Activated naive CD8-positive, alpha-beta T cell treated with anti-CD3 and anti-CD28 coated beads, Interleukin-2, amount 50 U/mL, for 24 hours (primary cell): ENCODE data around the gene SLC35F3.
A peak's percentile ranks its signal among the peaks of the same experiment; 100 is the strongest.
"Not testable (repeated sequence)": the region's sequence is repeated elsewhere in the genome, so short reads cannot be mapped to it uniquely, and the experiment has no call there.

ENCODE experiments used
- ATAC-seq: fragments of 150-1000 bp; cut with Tn5 transposase; one replicate; pipeline ENCODE4 v1.10.0; 2021
- DNase-seq: peaks from one replicate; pipeline ENCODE4 v3.0.0; 2021
- H3K27ac Mint-ChIP-seq: one replicate; pipeline ENCODE4 v1.8.0; 2021; ENCODE audit warnings: mild to moderate bottlenecking, mixed read lengths
- H3K27me3 Mint-ChIP-seq: one replicate; pipeline ENCODE4 v1.8.0; 2021; ENCODE audit warnings: mixed read lengths
- H3K36me3 Mint-ChIP-seq: one replicate; pipeline ENCODE4 v1.8.0; 2021; ENCODE audit warnings: low read depth, mixed read lengths
- H3K4me1 Mint-ChIP-seq: one replicate; pipeline ENCODE4 v1.8.0; 2021; ENCODE audit warnings: mixed read lengths
- H3K4me3 Mint-ChIP-seq: one replicate; pipeline ENCODE4 v1.8.0; 2021; ENCODE audit warnings: mild to moderate bottlenecking, moderate library complexity, mixed read lengths
- H3K9me3 Mint-ChIP-seq: one replicate; pipeline ENCODE4 v1.8.0; 2021; ENCODE audit warnings: mixed read lengths

The SLC35F3 gene

DNA sequence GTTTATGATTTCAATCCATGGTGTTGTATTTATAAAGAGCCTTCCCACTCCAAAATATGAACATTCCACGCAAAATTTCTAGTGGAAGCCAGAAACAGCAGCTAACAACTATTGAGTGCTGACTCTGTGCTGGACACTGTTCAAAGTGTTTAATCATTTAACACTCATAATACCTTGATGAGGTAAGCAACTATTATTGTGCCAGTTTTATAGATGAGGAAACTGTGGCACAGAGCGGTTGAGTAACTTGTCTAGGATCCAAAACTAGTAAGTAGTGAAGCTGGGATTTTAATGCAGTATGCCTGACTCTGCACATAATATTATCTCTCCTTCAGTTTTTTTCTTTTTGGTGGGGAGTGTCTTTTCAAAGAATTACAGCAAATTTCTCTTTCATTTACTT is 228.3 kb downstream of the SLC35F3 start:
- H3K4me3 Mint-ChIP-seq: no peak overlapping the region
- peaks cover 2% of the 10 kb centered on the region for H3K27me3 Mint-ChIP-seq
- ATAC-seq: no peak
- H3K27ac Mint-ChIP-seq: no peak overlapping the region
- DNase-seq: no peak
- no peaks in the 10 kb centered on the region for H3K36me3 Mint-ChIP-seq
- no peaks in the 10 kb centered on the region for H3K4me1 Mint-ChIP-seq
- H3K9me3 Mint-ChIP-seq: no peaks in the 10 kb centered on the region

DNA sequence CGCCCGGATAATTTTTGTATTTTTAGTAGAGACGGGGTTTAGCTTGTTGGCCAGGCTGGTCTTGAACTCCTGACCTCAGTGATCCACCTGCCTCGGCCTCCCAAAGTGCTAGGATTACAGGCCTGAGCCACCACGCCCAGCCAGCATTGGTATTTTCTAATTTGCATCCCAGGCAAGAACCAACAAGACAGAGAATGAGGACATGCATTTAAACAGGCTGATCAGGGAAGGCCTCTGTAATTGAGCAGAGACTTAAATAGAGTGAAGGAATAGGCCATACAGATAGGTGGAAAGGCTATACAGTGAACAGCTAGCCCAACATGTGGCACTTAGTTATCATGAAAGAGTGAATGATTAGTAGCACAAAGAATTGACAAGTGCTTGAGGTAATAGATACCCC is 230.4 kb downstream of the SLC35F3 start:
- H3K36me3 Mint-ChIP-seq: no peaks in the 10 kb centered on the region
- no peaks in the 10 kb centered on the region for H3K9me3 Mint-ChIP-seq
- no peak overlapping the region for H3K27ac Mint-ChIP-seq
- peaks cover 2% of the 10 kb centered on the region for H3K27me3 Mint-ChIP-seq
- no peak overlapping the region for H3K4me3 Mint-ChIP-seq
- ATAC-seq (no peak), DNase-seq (no peak)
- no peaks in the 10 kb centered on the region for H3K4me1 Mint-ChIP-seq

DNA sequence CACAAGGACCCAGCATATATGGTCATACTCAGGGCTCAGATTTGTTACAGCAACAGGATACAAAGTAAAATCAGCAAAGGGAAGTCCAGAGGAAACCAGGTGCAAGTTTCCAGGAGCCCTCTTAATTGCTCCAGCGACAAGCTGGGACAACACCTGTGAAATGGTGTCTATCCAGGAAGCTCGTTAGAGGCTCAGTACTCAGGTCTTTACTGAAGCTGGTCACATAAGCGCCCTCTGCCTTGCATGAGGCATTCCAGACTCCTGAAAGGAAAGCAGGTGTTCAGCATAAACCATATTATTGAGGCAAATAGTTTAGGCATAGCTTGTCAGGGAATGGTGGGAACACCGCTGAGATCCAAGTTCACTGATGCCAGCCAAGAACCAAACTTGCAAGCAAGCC is 231.0 kb downstream of the SLC35F3 start:
- Mint-ChIP-seq H3K4me3 (no peak overlapping the region), H3K4me1 (no peaks in the 10 kb centered on the region), H3K27ac (no peak overlapping the region), H3K36me3 (no peaks in the 10 kb centered on the region), H3K9me3 (no peaks in the 10 kb centered on the region), H3K27me3 (peaks cover 2% of the 10 kb centered on the region)
- DNase-seq: no peak
- ATAC-seq: no peak

DNA sequence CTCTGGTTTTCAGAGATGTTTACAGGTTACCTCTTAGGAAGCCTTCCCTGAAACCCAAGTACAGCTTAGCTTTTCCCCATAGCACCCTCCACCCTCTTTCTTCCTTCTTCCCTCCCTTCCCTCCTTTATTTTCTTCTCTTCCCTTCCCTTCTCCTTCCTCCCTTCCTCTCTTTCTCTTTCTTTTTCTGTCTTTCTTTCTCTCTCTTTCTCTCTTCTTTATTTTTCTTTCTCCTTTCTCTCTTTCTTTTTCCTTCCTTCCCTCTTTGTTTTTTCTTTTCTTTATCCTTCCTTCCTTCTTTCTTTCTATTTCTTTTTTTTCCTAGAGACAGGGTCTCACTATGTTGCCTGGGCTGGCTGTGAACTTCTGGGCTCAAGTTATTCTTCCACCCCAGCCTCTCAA is 231.6 kb downstream of the SLC35F3 start:
- ATAC-seq (no peak), DNase-seq (no peak)
- H3K27me3 Mint-ChIP-seq: peaks cover 2% of the 10 kb centered on the region
- H3K36me3 Mint-ChIP-seq: no peaks in the 10 kb centered on the region
- no peak overlapping the region for H3K27ac Mint-ChIP-seq
- no peaks in the 10 kb centered on the region for H3K4me1 Mint-ChIP-seq
- H3K9me3 Mint-ChIP-seq: no peaks in the 10 kb centered on the region
- H3K4me3 Mint-ChIP-seq: no peak overlapping the region

DNA sequence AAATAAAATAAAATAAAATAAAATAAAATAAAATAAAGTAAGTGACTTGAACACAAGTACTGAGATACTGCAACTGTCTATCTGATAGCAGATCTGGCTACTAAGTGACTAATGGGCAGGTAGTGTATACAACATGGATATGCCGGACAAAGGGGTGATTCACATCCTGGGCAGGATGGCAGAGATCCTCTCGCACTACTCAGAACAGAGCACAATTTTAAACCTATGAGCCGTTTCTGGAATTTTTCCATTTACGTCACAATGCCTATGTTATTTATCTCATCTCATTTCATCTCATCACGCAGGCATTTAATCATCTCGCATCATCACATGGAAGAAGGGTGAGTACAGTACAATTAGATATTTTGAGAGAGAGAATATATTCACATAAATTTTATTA is 235.5 kb downstream of the SLC35F3 start:
- Mint-ChIP-seq H3K4me3 (no peak overlapping the region), H3K4me1 (no peaks in the 10 kb centered on the region), H3K27me3 (peaks cover 2% of the 10 kb centered on the region), H3K27ac (no peak overlapping the region), H3K9me3 (no peaks in the 10 kb centered on the region), H3K36me3 (no peaks in the 10 kb centered on the region)
- no peak for DNase-seq
- ATAC-seq: no peak

DNA sequence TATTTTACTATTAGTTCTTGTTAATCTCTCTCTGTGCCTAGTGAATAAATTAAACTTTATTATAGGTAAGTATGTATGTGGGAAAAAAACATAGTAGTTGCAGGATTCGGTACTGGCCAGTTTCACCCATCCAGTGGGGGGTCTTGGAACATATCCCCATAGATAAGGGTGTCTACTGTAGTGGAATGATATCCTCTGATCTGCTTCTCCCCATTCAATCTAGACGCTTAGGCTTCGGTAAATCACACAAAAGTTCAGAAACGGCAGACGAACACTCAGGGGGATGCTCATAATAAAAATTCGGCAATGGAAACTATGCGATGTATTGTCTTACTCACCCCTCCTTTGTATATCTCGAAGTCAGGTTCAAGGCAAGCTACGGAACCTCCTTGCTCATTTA is 235.9 kb downstream of the SLC35F3 start:
- peaks cover 2% of the 10 kb centered on the region for H3K27me3 Mint-ChIP-seq
- ATAC-seq (no peak), DNase-seq (no peak)
- H3K4me3 Mint-ChIP-seq: no peak overlapping the region
- no peak overlapping the region for H3K27ac Mint-ChIP-seq
- no peaks in the 10 kb centered on the region for H3K9me3 Mint-ChIP-seq
- H3K4me1 Mint-ChIP-seq: no peaks in the 10 kb centered on the region
- H3K36me3 Mint-ChIP-seq: no peaks in the 10 kb centered on the region

DNA sequence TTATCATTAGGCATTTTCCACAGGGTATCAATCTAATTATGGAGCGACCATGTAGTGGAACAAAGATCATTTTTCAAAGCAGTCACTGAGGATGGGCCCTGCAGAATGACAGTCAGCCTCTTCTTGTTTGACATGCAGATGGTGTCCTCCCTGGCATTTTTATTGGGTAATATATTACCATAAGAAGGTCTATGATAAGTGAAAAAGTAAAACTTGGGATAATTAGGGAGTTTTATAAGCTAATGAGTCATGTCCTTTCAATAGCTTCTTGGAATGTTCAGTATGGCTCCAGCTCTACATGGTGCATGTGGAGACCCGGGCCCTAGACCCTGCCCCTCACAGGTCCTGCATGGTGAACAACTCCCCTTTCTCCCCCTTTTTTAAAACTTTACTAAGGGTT is 236.5 kb downstream of the SLC35F3 start:
- no peak for ATAC-seq

DNA sequence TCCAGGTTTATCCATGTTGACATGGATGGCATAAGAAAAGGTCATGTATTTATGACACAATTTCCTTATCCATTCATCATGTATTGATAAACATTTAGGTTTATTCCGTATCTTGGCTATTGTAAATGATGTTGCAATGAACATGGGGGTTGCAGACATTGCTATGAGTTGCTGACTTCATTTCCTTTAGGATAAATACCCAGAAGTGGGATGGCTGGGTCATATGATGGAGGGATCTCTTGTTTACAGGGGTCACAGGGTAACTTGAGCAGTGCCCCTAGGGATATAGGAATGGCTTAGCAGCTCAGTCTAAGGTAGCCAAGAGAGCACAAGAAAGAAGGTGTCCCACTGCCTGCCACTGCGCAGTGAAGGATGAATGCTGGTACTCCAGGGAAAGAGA is 239.2 kb downstream of the SLC35F3 start:
- Mint-ChIP-seq H3K27ac (no peak overlapping the region), H3K9me3 (peaks cover 9% of the 10 kb centered on the region), H3K4me1 (peaks cover 2% of the 10 kb centered on the region), H3K36me3 (no peaks in the 10 kb centered on the region), H3K27me3 (peaks cover 18% of the 10 kb centered on the region), H3K4me3 (no peak overlapping the region)
- DNase-seq: no peak
- no peak for ATAC-seq

More for the DNA sequence above, 236.5 kb downstream of the SLC35F3 start:
- no peaks in the 10 kb centered on the region for H3K9me3 Mint-ChIP-seq
- H3K4me3 Mint-ChIP-seq: no peak overlapping the region
- DNase-seq: no peak
- H3K27me3 Mint-ChIP-seq: peaks cover 5% of the 10 kb centered on the region
- H3K4me1 Mint-ChIP-seq: no peaks in the 10 kb centered on the region
- no peak overlapping the region for H3K27ac Mint-ChIP-seq
- no peaks in the 10 kb centered on the region for H3K36me3 Mint-ChIP-seq

DNA sequence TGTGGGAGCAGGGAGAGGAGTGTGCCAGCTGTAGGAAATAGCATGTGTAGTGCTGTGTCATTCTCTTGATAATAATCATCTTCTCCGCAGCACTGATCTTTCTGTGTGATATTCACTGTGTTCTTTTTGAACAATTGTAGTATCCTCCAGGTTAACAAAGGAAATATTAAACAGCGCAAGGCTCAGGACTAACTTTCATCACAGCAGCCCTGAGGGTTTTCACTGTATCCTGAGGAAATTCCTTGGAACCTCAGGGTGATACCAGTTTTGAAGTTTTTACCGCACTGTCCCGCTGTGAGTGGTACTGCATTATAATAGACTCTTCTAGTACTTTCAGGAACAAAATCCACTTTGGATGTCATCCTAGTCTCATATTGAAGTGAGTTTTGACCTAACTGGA is 240.4 kb downstream of the SLC35F3 start:
- Mint-ChIP-seq H3K27me3 (peaks cover 22% of the 10 kb centered on the region), H3K36me3 (no peaks in the 10 kb centered on the region), H3K27ac (no peak overlapping the region), H3K4me3 (no peak overlapping the region), H3K4me1 (peaks cover 4% of the 10 kb centered on the region), H3K9me3 (peaks cover 9% of the 10 kb centered on the region)
- no peak for ATAC-seq
- DNase-seq: no peak

DNA sequence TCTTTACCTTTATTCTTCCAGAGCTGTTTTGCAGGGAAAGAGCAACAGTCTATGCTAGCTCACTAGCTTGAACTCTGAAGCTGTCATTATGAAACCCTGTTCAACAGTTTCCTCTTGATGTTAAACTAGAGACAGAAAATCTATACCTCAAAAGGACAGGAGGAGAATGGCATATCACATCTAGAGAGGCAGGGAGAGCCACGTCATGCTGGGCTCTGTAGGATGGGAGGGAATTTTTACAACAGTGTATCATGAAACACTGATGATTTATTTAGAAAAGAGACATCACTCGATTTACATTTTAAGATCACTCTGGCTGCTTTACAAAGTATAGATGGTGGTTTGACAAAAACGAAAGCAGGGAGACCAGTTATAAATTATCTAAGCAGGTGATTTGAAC is 243.9 kb downstream of the SLC35F3 start:
- Mint-ChIP-seq H3K4me1 (peaks cover 6% of the 10 kb centered on the region), H3K4me3 (no peak overlapping the region), H3K36me3 (no peaks in the 10 kb centered on the region), H3K27me3 (peaks cover 28% of the 10 kb centered on the region), H3K27ac (no peak overlapping the region), H3K9me3 (peaks cover 9% of the 10 kb centered on the region)
- no peak for DNase-seq
- ATAC-seq: peak; percentile 15

DNA sequence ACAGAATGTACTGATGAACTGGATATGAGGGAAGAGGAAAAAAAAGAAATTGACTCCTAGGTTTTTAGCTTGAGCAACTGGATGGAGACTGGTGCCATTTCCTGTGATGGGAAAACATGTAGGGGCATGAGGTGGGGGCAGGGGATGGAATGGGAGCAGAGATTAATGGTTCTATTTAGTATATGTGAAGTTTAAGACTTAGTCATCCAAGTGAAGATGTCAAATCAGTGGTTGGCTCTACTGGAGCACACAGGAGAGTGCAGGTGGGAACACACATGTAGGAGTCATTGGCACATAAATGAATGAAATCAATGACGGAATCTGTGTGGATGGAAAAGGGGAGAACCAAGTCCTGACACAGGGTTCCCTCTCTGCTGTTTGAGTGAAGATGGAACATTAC is 244.3 kb downstream of the SLC35F3 start:
- Mint-ChIP-seq H3K4me1 (peaks cover 6% of the 10 kb centered on the region), H3K9me3 (peaks cover 9% of the 10 kb centered on the region), H3K27me3 (peaks cover 28% of the 10 kb centered on the region), H3K36me3 (no peaks in the 10 kb centered on the region), H3K4me3 (no peak overlapping the region), H3K27ac (no peak overlapping the region)
- no peak for DNase-seq
- ATAC-seq: peak; percentile 10

DNA sequence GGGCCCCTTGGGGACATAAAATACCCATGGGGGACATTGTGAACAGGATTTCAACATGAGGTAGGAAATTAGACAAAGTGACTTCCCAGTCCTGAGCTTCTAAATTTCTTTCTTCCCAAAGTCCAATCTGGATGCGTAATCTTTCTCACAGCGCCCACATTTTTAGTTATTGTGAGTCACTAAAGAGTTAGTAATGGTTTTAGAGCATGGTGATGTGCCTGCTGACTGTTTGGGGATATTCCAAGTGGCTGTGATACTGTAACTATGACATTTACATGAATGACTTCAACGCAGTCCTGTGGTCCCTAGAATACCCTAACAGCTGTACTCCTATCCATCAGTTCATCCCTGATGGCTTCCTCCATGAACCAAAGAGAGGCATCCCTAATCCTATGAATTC is 244.7 kb downstream of the SLC35F3 start:
- Mint-ChIP-seq H3K9me3 (peaks cover 9% of the 10 kb centered on the region), H3K36me3 (no peaks in the 10 kb centered on the region), H3K4me3 (no peak overlapping the region), H3K27ac (no peak overlapping the region), H3K27me3 (peaks cover 28% of the 10 kb centered on the region), H3K4me1 (peaks cover 6% of the 10 kb centered on the region)
- ATAC-seq (peak; percentile 49), DNase-seq (no peak)

DNA sequence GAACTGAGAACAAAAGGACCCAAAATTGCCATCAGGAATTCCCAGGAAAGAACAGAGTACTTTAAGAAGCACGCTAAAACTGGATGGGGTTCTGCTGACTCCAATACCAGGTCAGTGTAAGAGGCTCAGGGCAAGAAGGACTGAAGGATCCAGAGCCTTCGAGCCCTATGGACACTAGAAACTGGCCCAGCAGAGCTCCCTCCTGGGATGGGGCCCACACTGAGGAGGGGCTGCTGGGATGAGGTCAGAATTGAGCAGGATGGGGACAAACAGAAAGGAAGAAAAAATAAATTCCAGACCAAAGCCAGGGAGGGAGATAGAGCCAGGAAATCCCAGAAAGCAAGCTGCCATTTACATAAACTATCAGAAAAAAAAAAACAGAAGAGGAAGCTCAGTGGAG is 246.4 kb downstream of the SLC35F3 start:
- Mint-ChIP-seq H3K27me3 (peaks cover 26% of the 10 kb centered on the region), H3K4me1 (peaks cover 6% of the 10 kb centered on the region), H3K36me3 (no peaks in the 10 kb centered on the region), H3K4me3 (no peak overlapping the region), H3K9me3 (peaks cover 9% of the 10 kb centered on the region), H3K27ac (no peak overlapping the region)
- DNase-seq (no peak), ATAC-seq (no peak)

DNA sequence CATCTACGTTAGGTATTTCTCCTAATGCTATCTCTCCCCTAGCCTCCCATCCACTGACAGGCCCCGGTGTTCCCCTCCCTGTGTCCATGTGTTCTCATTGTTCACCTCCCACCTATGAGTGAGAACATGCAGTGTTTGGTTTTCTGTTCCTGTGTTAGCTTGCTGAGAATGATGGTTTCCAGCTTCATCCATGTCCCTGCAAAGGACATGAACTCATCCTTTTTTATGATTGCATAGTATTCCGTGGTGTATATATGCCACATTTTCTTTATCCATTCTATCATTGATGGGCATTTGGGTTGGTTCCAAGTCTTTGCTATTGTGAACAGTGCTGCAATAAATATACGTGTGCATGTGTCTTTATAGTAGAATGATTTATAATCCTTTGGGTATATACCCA is 247.9 kb downstream of the SLC35F3 start:
- peaks cover 19% of the 10 kb centered on the region for H3K27me3 Mint-ChIP-seq
- not testable (repeated sequence) for DNase-seq, H3K36me3 Mint-ChIP-seq, ATAC-seq, H3K9me3 Mint-ChIP-seq, H3K27ac Mint-ChIP-seq, H3K4me1 Mint-ChIP-seq, H3K4me3 Mint-ChIP-seq

DNA sequence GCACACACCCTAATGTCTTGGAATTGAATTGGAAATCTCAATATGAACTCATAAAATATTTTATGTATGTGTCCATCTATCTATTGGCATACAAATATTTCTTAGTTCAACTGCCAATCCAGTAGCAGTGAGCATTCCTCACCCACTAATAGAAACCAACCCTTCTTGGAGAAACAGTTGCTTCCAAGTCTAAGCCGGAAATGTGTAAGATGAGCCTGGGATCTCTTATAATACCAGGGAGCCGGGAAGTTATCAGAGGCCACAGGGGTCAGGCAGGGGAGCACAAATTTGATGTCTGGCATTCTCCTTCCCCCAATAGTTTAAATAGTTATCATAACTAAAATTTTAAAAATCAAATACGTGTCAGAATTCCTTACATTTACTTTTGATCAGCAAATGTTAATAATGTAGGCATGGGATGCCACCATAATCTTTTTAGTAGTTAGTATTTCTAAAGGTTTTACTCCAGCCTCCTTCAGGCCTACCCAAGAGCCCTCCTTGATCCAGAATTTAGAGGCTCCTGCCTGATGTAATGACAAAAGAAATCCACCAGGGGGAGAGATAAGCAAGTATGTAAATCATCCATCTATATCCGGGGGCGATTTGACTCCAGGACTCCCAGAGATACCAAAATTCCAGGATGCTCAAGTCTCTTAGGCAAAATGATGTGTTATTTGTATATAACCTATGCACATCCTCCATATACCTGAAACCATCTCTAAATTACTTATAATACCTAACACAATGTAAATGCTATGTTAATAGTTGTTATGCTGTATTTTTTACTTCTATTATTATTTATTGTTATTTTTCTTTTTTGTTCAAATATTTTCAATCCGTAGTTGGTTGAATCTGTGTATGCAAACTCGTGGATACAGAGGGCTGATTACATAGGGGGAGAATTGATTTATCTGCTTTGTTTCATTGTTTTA is 250.1 kb downstream of the SLC35F3 start:
- H3K27ac Mint-ChIP-seq: no peak overlapping the region
- ATAC-seq (peak; percentile 49), DNase-seq (peak; percentile 6)
- peaks cover 2% of the 10 kb centered on the region for H3K4me1 Mint-ChIP-seq
- H3K9me3 Mint-ChIP-seq: no peaks in the 10 kb centered on the region
- H3K36me3 Mint-ChIP-seq: no peaks in the 10 kb centered on the region
- H3K4me3 Mint-ChIP-seq: no peak overlapping the region
- H3K27me3 Mint-ChIP-seq: peaks cover 8% of the 10 kb centered on the region
